ENCODE results near the gene MED15. TPM values are rescaled to one million over a fixed set of nuclear protein-coding genes. Genes with fewer than 3 reads are reported as not detected.

MED15 gene
- total and polyA plus RNA-seq, 12 donors, result 22.5 to 203 (median 82.2) TPM

DNA sequence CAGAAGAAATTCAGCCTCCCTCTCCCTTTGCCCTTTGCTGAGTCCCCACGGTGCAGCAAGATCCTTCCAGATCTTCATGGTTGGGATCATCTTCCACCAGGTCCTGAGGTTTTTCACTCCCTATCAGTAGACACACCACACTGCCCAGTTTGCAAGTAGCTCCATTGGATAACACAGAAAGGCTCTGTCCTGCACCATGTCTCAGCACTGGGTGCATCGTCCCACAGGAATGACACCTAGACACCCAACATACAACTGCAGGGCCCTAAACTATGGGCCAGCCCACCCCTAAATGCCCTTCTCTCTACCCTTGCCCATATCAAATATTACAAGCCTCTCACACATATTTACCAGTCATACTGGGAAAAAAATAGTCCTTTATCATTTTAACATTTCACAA, 21.2 kb upstream of the MED15 start:
- Histone ChIP-seq H3K4me1 (replicated peaks in 1 of 2) (no peaks in the 10 kb centered on the region), H3K9me3 (replicated peaks in 1 of 3) (no peaks in the 10 kb centered on the region), H3K27me3 (no peaks in the 10 kb centered on the region), H3K36me3 (replicated peaks in 1 of 2) (peaks cover 0 to 6% of the 10 kb centered on the region in 2 donors), H3K27ac (no peak overlapping the region), H3K4me3 (no peak overlapping the region)
- WGBS, 4 donors, result 90 to 96% (median 95%) methylated on average over 2 of the region's 2 CpGs
- intact Hi-C loops (cut with DNase I), result loop anchor here in 1 of 2 donors (10.0 kb wide), 1 partner anchor 51 kb away; the partner anchor contains the start of gene SCARF2
- TF ChIP-seq POLR2A (IDR thresholded peaks at IDR 0.05), result no peak
- TF ChIP-seq, protein P1, sequence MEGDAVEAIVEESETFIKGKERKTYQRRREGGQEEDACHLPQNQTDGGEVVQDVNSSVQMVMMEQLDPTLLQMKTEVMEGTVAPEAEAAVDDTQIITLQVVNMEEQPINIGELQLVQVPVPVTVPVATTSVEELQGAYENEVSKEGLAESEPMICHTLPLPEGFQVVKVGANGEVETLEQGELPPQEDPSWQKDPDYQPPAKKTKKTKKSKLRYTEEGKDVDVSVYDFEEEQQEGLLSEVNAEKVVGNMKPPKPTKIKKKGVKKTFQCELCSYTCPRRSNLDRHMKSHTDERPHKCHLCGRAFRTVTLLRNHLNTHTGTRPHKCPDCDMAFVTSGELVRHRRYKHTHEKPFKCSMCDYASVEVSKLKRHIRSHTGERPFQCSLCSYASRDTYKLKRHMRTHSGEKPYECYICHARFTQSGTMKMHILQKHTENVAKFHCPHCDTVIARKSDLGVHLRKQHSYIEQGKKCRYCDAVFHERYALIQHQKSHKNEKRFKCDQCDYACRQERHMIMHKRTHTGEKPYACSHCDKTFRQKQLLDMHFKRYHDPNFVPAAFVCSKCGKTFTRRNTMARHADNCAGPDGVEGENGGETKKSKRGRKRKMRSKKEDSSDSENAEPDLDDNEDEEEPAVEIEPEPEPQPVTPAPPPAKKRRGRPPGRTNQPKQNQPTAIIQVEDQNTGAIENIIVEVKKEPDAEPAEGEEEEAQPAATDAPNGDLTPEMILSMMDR (IDR thresholded peaks at IDR 0.05), result no peak
- no peak for DNase-seq

DNA sequence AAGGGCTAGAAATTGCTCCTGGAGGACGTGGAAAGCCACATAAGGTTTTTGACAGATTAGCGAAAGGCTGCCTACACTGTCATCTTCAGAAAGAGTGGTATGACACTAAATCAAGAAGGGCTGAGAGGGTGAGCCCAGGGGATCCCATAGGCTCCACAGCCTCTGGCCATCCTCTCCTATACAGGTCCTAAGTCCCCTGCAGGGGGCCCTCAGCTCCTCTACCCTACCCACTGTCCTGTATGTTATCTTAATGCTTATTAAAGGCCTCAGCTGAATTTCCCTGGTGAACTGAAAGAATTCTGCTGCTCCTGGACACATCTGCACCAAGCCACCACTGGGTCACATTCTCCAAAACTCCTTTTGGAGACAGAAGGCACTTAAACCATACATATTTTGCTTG, 19.7 kb upstream of the MED15 start:
- Histone ChIP-seq H3K4me3 (no peak overlapping the region), H3K27ac (no peak overlapping the region), H3K4me1 (replicated peaks in 1 of 2) (no peaks in the 10 kb centered on the region), H3K27me3 (no peaks in the 10 kb centered on the region), H3K36me3 (replicated peaks in 1 of 2) (peaks cover 0 to 6% of the 10 kb centered on the region in 2 donors), H3K9me3 (replicated peaks in 1 of 3) (no peaks in the 10 kb centered on the region)
- DNase-seq, result no peak
- intact Hi-C loops (cut with DNase I), result loop anchor here in 1 of 2 donors (10.0 kb wide), 1 partner anchor 53 kb away; the partner anchor contains the start of gene SCARF2
- TF ChIP-seq, protein P1 (IDR thresholded peaks at IDR 0.05), result no peak
- no peak for TF ChIP-seq POLR2A (IDR thresholded peaks at IDR 0.05)
- 98 to 100% (median 100%) methylated on average over 2 of the region's 2 CpGs for WGBS, 4 donors

DNA sequence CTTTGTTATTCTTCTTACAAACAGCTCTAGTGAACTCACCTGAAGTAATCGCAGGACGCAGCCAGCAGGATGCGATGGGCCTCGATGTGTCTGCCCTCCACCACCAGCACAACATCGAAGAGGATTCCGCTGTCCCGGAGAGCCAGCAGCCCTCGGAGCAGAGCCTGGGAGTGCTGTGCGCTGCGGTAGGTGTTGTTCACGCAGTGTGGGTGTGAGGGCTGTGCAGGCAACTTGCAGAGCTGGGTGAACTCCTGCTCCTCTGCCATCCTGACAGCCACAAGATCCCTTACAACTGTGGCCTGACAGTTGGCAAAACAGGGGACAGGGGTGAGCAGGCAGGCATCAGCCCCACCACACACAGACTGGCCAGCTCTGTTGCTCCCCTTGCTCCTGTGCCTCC, 18.5 kb upstream of the MED15 start:
- intact Hi-C loops (cut with DNase I), result loop anchor here in 1 of 2 donors (10.0 kb wide), 1 partner anchor 54 kb away; the partner anchor contains the start of gene SCARF2
- Histone ChIP-seq H3K4me1 (replicated peaks in 1 of 2) (peaks cover 0 to 4% of the 10 kb centered on the region in 2 donors), H3K9me3 (replicated peaks in 1 of 3) (no peaks in the 10 kb centered on the region), H3K36me3 (replicated peaks in 1 of 2) (no peaks in the 10 kb centered on the region), H3K27me3 (no peaks in the 10 kb centered on the region), H3K4me3 (no peak overlapping the region), H3K27ac (no peak overlapping the region)
- 88 to 92% (median 90%) methylated on average over 11 of the region's 11 CpGs; no CpG with 5 or more reads in 1 of the 4 donors for WGBS, 4 donors
- TF ChIP-seq POLR2A (IDR thresholded peaks at IDR 0.05), result no peak
- TF ChIP-seq, protein P1 (IDR thresholded peaks at IDR 0.05), result no peak
- no peak for DNase-seq

DNA sequence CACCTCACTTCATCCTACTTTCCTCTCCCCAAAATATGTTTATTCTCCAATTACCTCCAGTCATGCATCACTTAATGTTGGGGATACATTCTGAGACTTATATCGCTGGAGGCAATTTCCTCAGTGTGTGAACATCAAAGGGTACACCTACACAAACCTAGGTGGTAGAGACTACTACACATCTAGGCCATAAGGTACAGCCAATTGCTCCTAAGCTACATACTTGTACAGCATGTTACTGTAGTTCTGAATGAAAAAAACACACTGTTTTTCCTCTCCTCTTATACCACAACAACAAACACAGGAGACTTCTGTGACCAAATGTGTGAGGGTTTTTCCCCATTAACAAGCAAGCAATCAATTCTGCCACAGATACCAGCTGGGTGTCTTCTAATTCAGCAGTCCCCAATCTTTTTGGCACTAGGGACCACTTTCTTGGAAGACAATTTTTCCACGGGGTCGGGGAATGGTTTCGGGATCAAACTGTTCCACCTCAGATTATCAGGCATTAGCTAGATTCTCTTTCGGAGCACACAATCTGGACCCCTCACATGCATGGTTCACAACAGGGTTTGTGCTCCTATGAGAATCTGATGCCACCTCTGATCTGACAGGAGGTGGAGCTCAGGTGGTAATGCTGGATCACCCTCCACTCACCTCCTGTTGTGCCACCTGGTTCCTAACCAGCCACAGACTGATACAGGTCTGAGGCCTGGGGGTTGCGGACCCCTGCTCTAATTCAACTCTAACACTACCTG, 17.0 kb upstream of the MED15 start:
- H3K27ac ChIP-seq, result no peak overlapping the region
- no peak overlapping the region for H3K4me3 ChIP-seq
- intact Hi-C loops (cut with DNase I), result no loop called here
- DNase-seq, result no peak
- peaks cover 0 to 13% of the 10 kb centered on the region in 2 donors for H3K4me1 ChIP-seq (replicated peaks in 1 of 2)
- no peaks in the 10 kb centered on the region for H3K9me3 ChIP-seq (replicated peaks in 1 of 3)
- WGBS, 4 donors, result 95 to 99% (median 97%) methylated on average over 5 to 6 of the region's 6 CpGs
- no peaks in the 10 kb centered on the region for H3K36me3 ChIP-seq (replicated peaks in 1 of 2)
- H3K27me3 ChIP-seq, result no peaks in the 10 kb centered on the region
- no peak for TF ChIP-seq POLR2A (IDR thresholded peaks at IDR 0.05)
- TF ChIP-seq, protein P1 (IDR thresholded peaks at IDR 0.05), result no peak
